D721Med (cell line): ENCODE data around the gene LRP11.
A peak's percentile ranks its signal among the peaks of the same experiment; 100 is the strongest.
"Not testable (repeated sequence)": the region's sequence is repeated elsewhere in the genome, so short reads cannot be mapped to it uniquely, and the experiment has no call there.

ENCODE experiments used
- DNase-seq: peaks from one replicate; pipeline ENCODE4 v3.0.0; 2011; ENCODE audit warnings: low spot score; ENCODE audit not compliant: insufficient read length
- FAIRE-seq: peaks from 2 replicates; lab custom pipeline; 2011; peaks lifted over from hg19 to GRCh38; lab: Jason Lieb, UNC
- TF ChIP-seq, protein P1 (sequence below): IDR thresholded peaks from 2 replicates; pipeline ENCODE4 v1.5.1; 2012; ENCODE audit warnings: mild to moderate bottlenecking, control low read depth; ENCODE audit not compliant: insufficient read depth; ENCODE audit errors: missing control alignments

LRP11 gene, protein sequence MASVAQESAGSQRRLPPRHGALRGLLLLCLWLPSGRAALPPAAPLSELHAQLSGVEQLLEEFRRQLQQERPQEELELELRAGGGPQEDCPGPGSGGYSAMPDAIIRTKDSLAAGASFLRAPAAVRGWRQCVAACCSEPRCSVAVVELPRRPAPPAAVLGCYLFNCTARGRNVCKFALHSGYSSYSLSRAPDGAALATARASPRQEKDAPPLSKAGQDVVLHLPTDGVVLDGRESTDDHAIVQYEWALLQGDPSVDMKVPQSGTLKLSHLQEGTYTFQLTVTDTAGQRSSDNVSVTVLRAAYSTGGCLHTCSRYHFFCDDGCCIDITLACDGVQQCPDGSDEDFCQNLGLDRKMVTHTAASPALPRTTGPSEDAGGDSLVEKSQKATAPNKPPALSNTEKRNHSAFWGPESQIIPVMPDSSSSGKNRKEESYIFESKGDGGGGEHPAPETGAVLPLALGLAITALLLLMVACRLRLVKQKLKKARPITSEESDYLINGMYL

DNA sequence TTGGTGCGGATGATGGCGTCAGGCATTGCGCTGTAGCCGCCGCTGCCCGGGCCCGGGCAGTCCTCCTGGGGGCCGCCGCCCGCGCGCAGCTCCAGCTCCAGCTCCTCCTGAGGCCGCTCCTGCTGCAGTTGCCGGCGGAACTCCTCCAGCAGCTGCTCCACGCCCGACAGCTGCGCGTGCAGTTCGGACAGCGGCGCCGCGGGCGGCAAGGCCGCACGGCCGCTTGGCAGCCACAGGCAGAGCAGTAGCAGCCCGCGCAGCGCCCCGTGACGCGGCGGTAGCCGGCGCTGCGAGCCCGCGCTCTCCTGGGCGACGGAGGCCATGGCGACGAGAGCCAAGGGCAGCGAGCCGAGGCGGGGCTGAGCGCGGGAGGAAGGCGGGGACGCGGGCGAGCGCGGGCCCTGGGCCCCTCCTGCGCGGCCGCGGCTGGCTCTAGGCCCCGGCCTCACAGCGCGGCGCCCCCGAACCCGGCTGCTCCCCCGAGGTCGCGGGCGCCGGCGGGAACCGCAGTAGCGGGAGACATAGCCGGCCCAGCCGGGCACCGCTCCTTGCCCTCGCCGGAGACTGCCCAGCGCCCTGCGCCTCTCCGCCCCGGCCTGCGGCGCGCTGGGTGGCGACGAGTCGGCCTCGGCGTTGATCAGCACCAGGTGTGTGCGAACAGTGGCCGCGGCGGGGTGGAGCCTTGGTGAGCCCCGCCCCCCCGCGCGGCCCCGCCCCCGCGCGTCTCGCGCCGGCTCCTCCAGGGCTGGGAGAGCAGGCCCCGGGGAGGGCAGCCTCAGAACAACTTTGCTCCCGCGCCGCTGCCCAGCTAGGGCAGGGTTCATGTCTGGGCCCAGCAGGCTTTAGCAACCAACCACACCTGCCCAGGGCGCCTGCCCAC, at the start of gene LRP11:
Gene LRP11, minus strand, starts transcription at position 662 of the 880 bp plus-strand sequence. Its CDS starts 339 bp downstream, at position 323.
- DNase-seq (peak; percentile 85), FAIRE-seq (no peak)
- TF ChIP-seq, protein P1, sequence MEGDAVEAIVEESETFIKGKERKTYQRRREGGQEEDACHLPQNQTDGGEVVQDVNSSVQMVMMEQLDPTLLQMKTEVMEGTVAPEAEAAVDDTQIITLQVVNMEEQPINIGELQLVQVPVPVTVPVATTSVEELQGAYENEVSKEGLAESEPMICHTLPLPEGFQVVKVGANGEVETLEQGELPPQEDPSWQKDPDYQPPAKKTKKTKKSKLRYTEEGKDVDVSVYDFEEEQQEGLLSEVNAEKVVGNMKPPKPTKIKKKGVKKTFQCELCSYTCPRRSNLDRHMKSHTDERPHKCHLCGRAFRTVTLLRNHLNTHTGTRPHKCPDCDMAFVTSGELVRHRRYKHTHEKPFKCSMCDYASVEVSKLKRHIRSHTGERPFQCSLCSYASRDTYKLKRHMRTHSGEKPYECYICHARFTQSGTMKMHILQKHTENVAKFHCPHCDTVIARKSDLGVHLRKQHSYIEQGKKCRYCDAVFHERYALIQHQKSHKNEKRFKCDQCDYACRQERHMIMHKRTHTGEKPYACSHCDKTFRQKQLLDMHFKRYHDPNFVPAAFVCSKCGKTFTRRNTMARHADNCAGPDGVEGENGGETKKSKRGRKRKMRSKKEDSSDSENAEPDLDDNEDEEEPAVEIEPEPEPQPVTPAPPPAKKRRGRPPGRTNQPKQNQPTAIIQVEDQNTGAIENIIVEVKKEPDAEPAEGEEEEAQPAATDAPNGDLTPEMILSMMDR, result no peak

DNA sequence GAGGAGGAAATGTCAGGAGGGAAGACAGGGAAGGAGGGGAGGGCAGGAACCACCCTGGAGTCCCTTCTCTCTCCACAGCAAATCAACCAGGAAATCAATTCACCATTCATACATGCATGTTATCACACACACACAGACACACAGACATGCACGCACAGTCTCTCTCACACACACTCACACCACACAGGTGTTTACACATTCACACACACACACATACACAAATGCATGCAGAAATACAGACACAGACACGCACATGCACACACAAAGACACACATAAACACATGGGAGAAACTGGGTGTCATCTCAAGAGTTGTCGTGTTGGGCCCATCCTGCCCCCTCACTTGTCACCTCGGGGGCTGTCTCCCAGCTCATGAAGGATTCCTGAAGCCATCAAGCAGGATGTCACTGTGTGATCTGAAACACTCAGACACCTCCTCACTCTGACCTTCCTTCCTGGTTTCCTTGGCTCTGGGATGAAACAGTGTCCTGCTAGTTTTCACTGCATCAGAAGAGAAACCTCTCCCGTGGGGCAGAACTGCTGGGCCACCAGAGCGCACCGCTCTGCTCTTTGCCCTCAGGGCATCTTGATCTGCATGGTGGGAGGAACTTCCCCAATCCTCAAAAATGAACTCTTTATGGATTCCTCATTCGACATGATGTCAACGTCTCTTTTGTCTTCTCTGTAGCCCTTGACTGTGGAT, 49.5 kb upstream of the LRP11 start:
- DNase-seq (no peak), FAIRE-seq (no peak)
- TF ChIP-seq, protein P1, result no peak

DNA sequence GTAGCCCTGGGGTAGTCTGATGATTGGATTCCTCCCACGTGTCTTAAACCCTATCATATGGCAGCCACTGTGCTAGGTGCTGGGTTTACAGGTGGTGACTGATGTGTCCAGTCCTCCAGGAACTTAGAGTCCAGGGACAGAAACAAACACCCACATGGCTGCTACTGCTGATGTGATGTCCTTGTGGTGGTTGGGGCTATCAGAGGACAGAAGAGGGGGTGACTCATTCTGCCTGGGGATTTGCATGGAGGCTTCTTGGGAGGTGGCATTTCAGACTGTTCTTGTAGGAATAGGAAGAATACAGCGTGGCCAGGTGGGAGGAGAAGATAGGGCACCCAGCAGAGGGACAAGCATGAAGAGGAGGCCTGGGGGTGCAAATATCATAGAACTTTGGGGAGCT, 48.9 kb upstream of the LRP11 start:
- no peak for DNase-seq

GRCh38 chr6:149912680-149913079, 48.5 kb upstream of the LRP11 start:
- DNase-seq, FAIRE-seq: not testable (repeated sequence)

More for the DNA sequence above, 48.9 kb upstream of the LRP11 start:
- TF ChIP-seq, protein P1, result no peak
- no peak for FAIRE-seq

GRCh38 chr6:149910721-149911151, 46.6 kb upstream of the LRP11 start:
- TF ChIP-seq, protein P1, result no peak
- FAIRE-seq (no peak), DNase-seq (no peak)

GRCh38 chr6:149909701-149910470, 45.7 kb upstream of the LRP11 start:
- FAIRE-seq (no peak), DNase-seq (no peak)
- TF ChIP-seq, protein P1, result no peak

GRCh38 chr6:149908480-149908879, 44.3 kb upstream of the LRP11 start:
- not testable (repeated sequence) for FAIRE-seq

More at GRCh38 chr6:149908480-149908879, 44.3 kb upstream of the LRP11 start:
- not testable (repeated sequence) for DNase-seq
